ENCODE results near the gene LONP1.
"Not testable (repeated sequence)": the region's sequence is repeated elsewhere in the genome, so short reads cannot be mapped to it uniquely, and the experiment has no call there.

The LONP1 gene

GRCh38 chr19:5719961-5720790, at the start of gene LONP1, which contains the start of gene CATSPERD:
TSS of gene LONP1 (minus strand) at chr19:5720146. CDS start at chr19:5720132, 14 bp downstream.
TSS of gene CATSPERD (plus strand) at chr19:5720637. CDS start at chr19:5720738, 101 bp downstream.
- DNase-seq: peak; percentile 99

- DNase-seq: no peak
Measured at GRCh38 chr19:5767949-5768348, 48.0 kb upstream of the LONP1 start.

GRCh38 chr19:5765220-5765619, 45.3 kb upstream of the LONP1 start:
- no peak for DNase-seq

- no peak for DNase-seq
Measured at GRCh38 chr19:5762608-5763217, 42.8 kb upstream of the LONP1 start.

GRCh38 chr19:5753743-5754142, 33.8 kb upstream of the LONP1 start:
- DNase-seq: no peak

- DNase-seq: no peak
Measured at GRCh38 chr19:5751709-5752108, 31.8 kb upstream of the LONP1 start.

- DNase-seq: no peak
Measured at GRCh38 chr19:5749505-5749904, 29.6 kb upstream of the LONP1 start.

GRCh38 chr19:5748920-5749319, 29.0 kb upstream of the LONP1 start:
- not testable (repeated sequence) for DNase-seq

GRCh38 chr19:5744999-5745398, 25.1 kb upstream of the LONP1 start:
- DNase-seq: not testable (repeated sequence)

- no peak for DNase-seq
Measured at GRCh38 chr19:5743630-5744029, 23.7 kb upstream of the LONP1 start.

GRCh38 chr19:5742051-5742450, 22.1 kb upstream of the LONP1 start:
- no peak for DNase-seq

GRCh38 chr19:5738423-5738822, 18.5 kb upstream of the LONP1 start:
- DNase-seq: no peak

GRCh38 chr19:5733172-5733571, 13.2 kb upstream of the LONP1 start:
- DNase-seq: not testable (repeated sequence)

- no peak for DNase-seq
Measured at GRCh38 chr19:5727453-5728050, 7.6 kb upstream of the LONP1 start.

- no peak for DNase-seq
Measured at GRCh38 chr19:5719274-5719960, 529 bp downstream of the LONP1 start.

- DNase-seq: no peak
Measured at GRCh38 chr19:5718579-5719273, 1.2 kb downstream of the LONP1 start.

- no peak for DNase-seq
Measured at GRCh38 chr19:5718037-5718578, 1.8 kb downstream of the LONP1 start.

- no peak for DNase-seq
Measured at GRCh38 chr19:5717215-5717935, 2.6 kb downstream of the LONP1 start.

GRCh38 chr19:5714816-5715215, 5.1 kb downstream of the LONP1 start:
- DNase-seq: no peak

GRCh38 chr19:5713228-5713627, 6.7 kb downstream of the LONP1 start:
- DNase-seq: no peak

- no peak for DNase-seq
Measured at GRCh38 chr19:5711713-5712161, 8.2 kb downstream of the LONP1 start.

- no peak for DNase-seq
Measured at GRCh38 chr19:5711025-5711424, 8.9 kb downstream of the LONP1 start.
